ENCODE measurements around the gene NPDC1.

NPDC1 gene

DNA sequence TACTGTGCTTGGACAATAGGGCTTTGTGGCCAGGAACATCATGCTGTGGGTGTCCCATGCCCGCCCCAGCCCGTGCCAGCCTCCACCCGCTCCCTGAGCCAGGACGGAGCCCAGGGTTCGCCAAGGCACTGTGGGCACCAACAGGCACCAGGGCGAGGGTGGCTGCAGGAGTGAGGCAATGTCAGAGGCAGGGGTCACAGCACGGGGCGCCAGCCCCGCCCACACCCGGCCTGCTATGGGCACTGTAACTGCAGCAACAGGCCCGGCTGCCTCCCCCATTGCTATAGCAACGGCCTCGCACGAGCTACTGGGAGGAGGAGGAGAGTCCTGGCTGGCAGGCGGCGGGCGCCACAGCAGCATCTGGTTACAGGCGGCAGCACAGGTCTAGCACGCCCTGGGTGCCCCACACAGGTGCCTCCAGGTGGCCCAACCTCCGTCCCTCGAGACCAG lies 20.4 kb downstream of the NPDC1 start:
- DNase-seq (ENCODE audit: low spot score): peak; percentile 63

GRCh38 chr9:137023583-137023991 lies 22.4 kb downstream of the NPDC1 start:
- DNase-seq (ENCODE audit: low spot score): no peak

DNA sequence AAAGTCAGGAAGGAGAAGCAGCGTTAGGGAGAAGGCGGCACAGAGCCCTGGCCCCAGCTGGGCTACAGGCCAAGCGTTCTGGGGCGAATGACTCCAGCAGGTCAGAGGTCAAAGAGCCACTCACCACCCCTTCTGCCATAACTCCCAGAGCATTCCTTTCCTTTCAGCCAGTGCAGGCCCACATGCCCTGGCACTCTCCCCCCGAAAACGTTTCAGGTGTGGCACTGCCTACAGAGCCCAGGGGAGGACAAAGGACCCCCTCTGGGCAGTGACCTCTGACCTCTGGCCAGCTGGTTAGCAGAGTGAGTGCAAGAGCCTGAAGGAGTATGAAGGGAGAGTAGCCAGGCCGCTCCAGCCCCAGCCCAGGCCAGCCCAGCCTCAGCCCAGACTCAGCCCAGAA lies 22.8 kb downstream of the NPDC1 start:
- DNase-seq (ENCODE audit: low spot score): no peak

DNA sequence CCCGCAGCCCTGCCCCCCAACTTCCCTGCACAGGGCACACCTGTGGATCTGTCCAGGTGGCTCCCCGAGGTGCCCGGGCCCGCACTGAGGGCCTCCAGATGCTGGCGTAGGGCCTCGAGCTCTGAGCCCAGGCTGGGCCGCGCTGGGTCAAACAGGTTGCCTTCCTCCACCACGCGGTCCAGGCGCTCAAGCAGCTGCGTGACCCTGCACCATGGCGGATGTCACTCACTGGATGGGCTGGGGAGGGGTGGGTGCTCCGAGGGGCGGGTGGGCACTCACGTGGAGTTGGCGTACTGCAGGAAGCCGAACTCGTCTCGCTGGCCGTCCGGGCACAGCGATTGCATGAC lies 23.3 kb downstream of the NPDC1 start:
- DNase-seq (ENCODE audit: low spot score): no peak

DNA sequence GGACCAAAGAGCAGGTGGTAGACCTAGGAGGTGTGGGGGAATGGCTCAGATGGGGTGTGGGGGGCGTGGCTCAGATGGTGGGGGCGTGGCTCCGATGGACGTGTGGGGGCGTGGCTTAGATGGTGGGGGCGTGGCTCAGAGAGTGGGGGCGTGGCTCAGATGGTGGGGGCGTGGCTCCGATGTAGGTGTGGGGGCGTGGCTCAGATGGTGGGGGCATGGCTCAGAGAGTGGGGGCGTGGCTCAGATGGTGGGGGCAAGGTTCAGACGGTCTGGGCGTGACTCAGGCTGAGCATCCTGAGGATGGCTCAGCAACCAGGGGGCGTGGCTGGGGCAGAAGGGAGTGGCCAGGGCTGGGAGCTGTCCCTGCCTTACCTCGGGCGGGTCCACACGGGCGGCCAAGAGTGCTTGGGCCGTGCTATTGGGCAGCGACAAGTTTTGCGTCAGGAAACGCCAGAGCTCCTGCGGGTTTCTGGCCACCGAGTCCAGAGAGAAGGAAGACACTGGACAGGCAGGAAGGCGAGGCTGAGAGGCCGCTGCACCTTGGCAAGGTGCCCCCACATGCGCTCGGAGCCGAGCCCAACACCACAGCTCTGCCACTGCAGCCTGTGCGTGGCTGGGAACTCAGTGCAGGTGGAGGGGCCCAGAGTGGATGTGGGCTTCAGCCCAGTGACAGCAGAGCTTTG lies 23.9 kb downstream of the NPDC1 start:
- DNase-seq (ENCODE audit: low spot score): peak; percentile 72

DNA sequence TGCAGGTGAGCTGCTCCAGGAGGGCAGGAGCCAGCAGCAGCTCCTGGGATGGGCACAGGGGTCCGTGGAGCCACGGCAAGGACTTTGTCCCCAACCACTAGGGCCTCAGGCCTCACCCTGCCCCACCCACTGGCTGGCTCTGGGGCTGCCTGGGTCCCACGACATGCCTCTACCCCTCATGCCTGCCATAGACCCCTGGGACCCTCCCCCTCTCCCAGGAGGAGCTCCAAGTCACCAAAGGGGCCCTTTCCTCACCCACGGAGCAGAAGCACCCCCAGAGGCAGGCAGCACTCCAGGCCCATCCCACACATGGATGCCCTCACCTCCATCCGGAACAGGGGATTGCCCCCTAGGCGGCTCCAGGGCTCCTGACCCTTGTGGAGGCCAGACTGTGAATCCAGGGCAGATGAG lies 24.4 kb downstream of the NPDC1 start:
- DNase-seq (ENCODE audit: low spot score): no peak

GRCh38 chr9:137020771-137021567 lies 25.0 kb downstream of the NPDC1 start:
- DNase-seq (ENCODE audit: low spot score): no peak

GRCh38 chr9:137019891-137020683 lies 25.9 kb downstream of the NPDC1 start:
- DNase-seq (ENCODE audit: low spot score): no peak

- no peak for DNase-seq (ENCODE audit: low spot score)
These were observed 27.0 kb downstream of the NPDC1 start for GRCh38 chr9:137018761-137019559.

DNA sequence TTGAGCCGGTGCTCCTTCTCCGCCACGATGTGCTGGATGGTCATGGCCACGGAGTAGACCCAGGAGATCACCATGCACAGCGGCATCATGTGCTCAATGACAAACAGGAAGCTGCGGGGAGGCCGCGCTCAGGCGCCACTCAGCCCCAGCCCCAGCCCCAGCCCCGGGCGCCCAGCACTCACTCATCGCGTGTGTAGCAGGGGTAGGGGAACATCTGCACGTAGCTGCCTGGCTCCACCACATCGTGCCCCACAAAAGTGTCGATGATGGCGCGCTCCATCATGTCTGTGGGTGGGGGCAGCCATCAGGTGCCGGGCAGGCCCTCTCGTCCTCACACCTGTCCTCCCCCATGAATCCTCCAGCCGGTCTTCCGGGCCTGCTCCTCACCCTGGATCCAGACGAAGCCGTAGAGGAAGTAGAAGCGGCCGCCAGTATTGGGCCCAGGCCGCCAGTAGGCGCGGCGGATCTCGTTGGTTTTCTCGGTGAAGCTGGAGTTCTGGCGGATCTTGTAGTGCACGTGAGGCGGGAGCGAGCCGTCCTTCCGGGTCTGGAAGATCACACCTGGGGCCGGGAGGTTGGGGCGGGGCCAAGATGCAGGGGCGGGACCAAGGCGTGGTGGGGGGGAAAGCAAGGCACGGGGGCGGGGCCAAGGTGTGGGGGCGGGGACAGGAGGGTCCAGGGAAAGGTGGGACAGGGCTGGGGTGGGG lies 28.0 kb downstream of the NPDC1 start:
- no peak for DNase-seq (ENCODE audit: low spot score)

DNA sequence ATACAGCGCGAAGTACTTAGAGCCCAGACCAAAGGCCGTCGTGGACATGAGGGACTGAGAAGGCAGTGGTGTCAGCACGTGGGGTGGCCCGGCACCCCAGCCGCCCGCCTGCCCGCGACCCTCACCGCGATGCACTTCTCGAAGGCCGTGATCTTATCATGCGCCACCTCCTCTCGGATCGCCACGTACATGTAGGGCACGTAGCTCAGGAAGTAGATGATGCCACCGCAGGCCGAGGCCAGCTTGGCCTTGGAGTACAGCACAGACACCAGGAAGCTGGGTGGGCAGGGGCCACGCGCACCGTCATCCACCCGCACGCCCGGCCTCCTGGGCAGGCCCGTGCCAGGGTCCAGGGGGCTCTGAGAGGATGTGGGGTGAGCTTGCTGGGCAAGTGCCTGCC lies 28.9 kb downstream of the NPDC1 start:
- DNase-seq (ENCODE audit: low spot score): no peak

DNA sequence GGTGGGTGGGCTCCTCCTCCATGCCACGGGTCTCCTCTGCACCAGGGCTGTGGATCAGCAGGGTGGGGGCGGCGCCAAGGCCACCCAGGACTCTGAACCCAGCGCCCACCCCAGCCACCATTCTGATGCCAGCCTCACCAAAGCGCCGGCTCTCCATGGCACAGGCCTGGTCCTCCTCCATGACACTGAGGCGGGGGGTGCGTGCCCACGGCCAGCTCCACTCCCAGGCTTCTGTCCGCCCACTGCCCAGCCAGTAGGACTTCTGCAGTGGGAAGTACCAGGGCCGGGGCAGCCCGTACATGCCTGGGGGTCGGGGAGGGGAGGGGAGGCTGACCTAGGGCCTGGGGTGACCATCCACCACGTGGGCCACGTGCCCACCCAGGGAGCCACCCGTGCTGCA lies 29.5 kb downstream of the NPDC1 start:
- no peak for DNase-seq (ENCODE audit: low spot score)

DNA sequence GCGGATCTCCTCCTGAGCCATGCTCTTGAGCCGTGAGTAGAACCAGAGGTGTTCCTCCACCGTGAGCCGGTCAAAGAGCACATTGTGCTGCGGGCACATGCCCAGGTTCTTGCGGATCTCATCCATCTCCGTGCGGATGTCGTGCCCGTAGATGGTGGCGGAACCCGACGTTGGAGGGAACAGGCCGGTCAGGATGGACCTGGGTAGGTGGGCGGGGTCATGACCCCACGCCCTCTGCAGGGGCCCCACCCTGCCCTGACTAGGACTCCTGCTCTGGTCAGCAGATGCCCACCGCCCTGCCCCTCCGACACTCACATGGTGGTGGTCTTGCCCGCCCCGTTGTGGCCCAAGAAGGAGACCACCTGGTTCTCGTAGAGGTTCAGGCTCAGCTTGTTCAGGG lies 30.0 kb downstream of the NPDC1 start:
- no peak for DNase-seq (ENCODE audit: low spot score)

DNA sequence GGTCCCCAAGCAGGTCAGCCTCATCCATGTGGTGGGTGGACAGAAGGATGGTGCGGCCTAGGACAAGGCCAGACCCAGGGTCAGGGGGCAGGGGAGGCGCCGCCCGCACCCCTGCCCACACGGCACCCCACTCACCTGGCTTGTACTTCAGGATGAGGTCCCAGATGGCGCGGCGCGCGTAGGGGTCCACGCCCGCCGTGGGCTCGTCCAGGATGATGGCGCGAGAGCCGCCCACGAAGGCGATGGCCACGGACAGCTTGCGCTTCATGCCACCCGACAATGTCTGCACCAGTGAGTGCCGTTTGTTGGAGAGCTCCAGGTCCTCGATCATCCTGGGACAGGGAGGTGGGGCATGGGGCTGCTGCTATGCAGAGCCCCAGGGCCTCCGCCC lies 30.4 kb downstream of the NPDC1 start:
- DNase-seq (ENCODE audit: low spot score): no peak

GRCh38 chr9:137014776-137015539 lies 31.0 kb downstream of the NPDC1 start:
- DNase-seq (ENCODE audit: low spot score): no peak

GRCh38 chr9:137014166-137014565 lies 31.8 kb downstream of the NPDC1 start:
- no peak for DNase-seq (ENCODE audit: low spot score)

- no peak for DNase-seq (ENCODE audit: low spot score)
These were observed 32.4 kb downstream of the NPDC1 start for GRCh38 chr9:137013571-137013940.

GRCh38 chr9:137012694-137013570 lies 33.0 kb downstream of the NPDC1 start:
- no peak for DNase-seq (ENCODE audit: low spot score)

- no peak for DNase-seq (ENCODE audit: low spot score)
These were observed 33.9 kb downstream of the NPDC1 start for GRCh38 chr9:137011907-137012675.
